Prostate gland (tissue), 2 donors: ENCODE data around the gene DENND4B. TPM values are rescaled to one million over a fixed set of nuclear protein-coding genes. Genes with fewer than 3 reads are reported as not detected.

Source experiments
- DNase-seq: peaks from one replicate; pipeline ENCODE4 v3.0.0-alpha.2; 2019; ENCODE audit warnings: low spot score
- H3K27ac ChIP-seq, 2 donors: fragments of 200-600 bp; sonication (generic); 2 replicates each; pipeline ENCODE4 v1.5.1; 2017 to 2019
- H3K27me3 ChIP-seq: fragments of 200-600 bp; sonication (generic); replicated peaks from 2 replicates; pipeline ENCODE4 v1.5.1; 2019; ENCODE audit not compliant: insufficient read depth
- H3K36me3 ChIP-seq, 2 donors: fragments of 200-600 bp; sonication (generic); 1 replicate in 1 of 2; 2 replicates in 1 of 2; pipeline versions ENCODE4 v1.5.1 to v1.8.1; 2017 to 2019
- H3K4me1 ChIP-seq: fragments of 200-600 bp; sonication (generic); replicated peaks from 2 replicates; pipeline ENCODE4 v1.5.1; 2019
- H3K4me3 ChIP-seq, 2 donors: fragments of 200-600 bp; sonication (generic); 2 replicates each; pipeline ENCODE4 v1.5.1; 2017 to 2019
- H3K9me3 ChIP-seq: fragments of 200-600 bp; sonication (generic); 2 replicates; pipeline ENCODE4 v1.5.1; 2017
- CTCF ChIP-seq, 4 experiments: fragments of 200-600 bp in 2 of 4; fragments of 450-650 bp in 2 of 4; sonication (generic) in 2 of 4; IDR thresholded peaks; 1 replicate in 3 of 4; 2 replicates in 1 of 4; pipeline ENCODE4 v1.5.1; 2016 to 2019; ENCODE audit warnings: antibody characterized with exemption in 4 of 4, mild to moderate bottlenecking in 2 of 4, moderate library complexity in 2 of 4
- POLR2A ChIP-seq: fragments of 450-650 bp; IDR thresholded peaks from one replicate; pipeline ENCODE4 v1.6.1; 2016; ENCODE audit warnings: antibody characterized with exemption, mild to moderate bottlenecking
- POLR2AphosphoS5 ChIP-seq: sonication (generic); formaldehyde crosslinking; IDR thresholded peaks from one replicate; pipeline ENCODE4 v1.6.1; 2017; ENCODE audit warnings: antibody characterized with exemption
- WGBS: methylation state at CpG from one replicate; pipeline ENCODE4 v1.1.5; 2018; 5-methylcytosine and 5-hydroxymethylcytosine counted together
- intact Hi-C: fragments of 100-400 bp; cut with DNase I; formaldehyde crosslinking; loops from one replicate; pipeline ENCODE4 v1.14.2; 2022
- total RNA-seq, 2 donors: library from RNA; depleted of rRNA; stranded (reverse); fragments of >200 nt; gene quantifications; one replicate each; pipeline ENCODE4 v1.1.0, GENCODE V29; 2016

DENND4B gene
- total RNA-seq, 2 donors from 2014 or later: 18.1 to 28.3 TPM

GRCh38 chr1:153922076-153922971 lies 24.2 kb downstream of the DENND4B start:
- intact Hi-C loops: loop anchor here (2.0 kb wide), 1 partner anchor 132 kb away; no protein-coding TSS in a partner anchor
- Histone ChIP-seq H3K4me1 (peaks cover 16% of the 10 kb centered on the region), H3K27me3 (no peaks in the 10 kb centered on the region), H3K9me3 (no peaks in the 10 kb centered on the region), H3K4me3 (peak overlapping the region; percentile 71 to 91), H3K27ac (peak overlapping the region; percentile 88 to 95), H3K36me3 (no peaks in the 10 kb centered on the region)
- 1% methylated on average over 47 of the region's 86 CpGs for WGBS
- DNase-seq: peak; percentile 22
- no peak for TF ChIP-seq POLR2AphosphoS5
- TF ChIP-seq CTCF (IDR thresholded peaks at IDR 0.05): peak in 1 of 4 experiments; percentile 9

DNA sequence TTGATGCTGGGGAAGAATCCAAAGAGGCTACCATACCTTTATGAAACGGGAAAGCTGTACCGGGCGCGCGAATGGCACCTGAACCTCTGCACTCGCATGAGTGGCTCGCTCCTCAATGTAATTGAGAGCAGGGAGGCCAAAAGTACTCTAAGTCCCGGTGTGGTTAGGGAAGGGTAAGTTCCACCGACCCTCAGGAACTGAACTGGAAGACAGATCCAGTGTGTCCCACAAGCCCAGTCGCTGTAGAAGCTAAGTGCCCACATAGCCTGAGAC lies 24.8 kb downstream of the DENND4B start:
- peak; percentile 15 for DNase-seq
- WGBS: 3% methylated on average over 10 of the region's 10 CpGs
- Histone ChIP-seq H3K36me3 (no peaks in the 10 kb centered on the region), H3K9me3 (no peaks in the 10 kb centered on the region), H3K4me3 (peak overlapping the region; percentile 71 to 91), H3K27me3 (no peaks in the 10 kb centered on the region), H3K27ac (peak overlapping the region; percentile 88 to 95), H3K4me1 (peaks cover 16% of the 10 kb centered on the region)
- intact Hi-C loops: loop anchor here (2.0 kb wide), 1 partner anchor 131 kb away; no protein-coding TSS in a partner anchor
- no peak for TF ChIP-seq CTCF (IDR thresholded peaks at IDR 0.05)

- intact Hi-C loops: no loop called here
- no peak for DNase-seq
- H3K36me3 ChIP-seq: no peaks in the 10 kb centered on the region
- TF ChIP-seq POLR2A (no peak), CTCF (IDR thresholded peaks at IDR 0.05) (no peak)
- WGBS: 18% methylated on average over 3 of the region's 3 CpGs
- H3K4me1 ChIP-seq: peaks cover 16% of the 10 kb centered on the region
- peak overlapping the region in 1 of 2 donors; percentile 95 for H3K27ac ChIP-seq
- peak overlapping the region; percentile 71 to 91 for H3K4me3 ChIP-seq
- H3K9me3 ChIP-seq: no peaks in the 10 kb centered on the region
- H3K27me3 ChIP-seq: no peaks in the 10 kb centered on the region
Observed at GRCh38 chr1:153921080-153921802, 25.3 kb downstream of the DENND4B start.

GRCh38 chr1:153919876-153920852 lies 26.4 kb downstream of the DENND4B start:
- peaks cover 16% of the 10 kb centered on the region for H3K4me1 ChIP-seq
- no peak overlapping the region for H3K27ac ChIP-seq
- H3K9me3 ChIP-seq: no peaks in the 10 kb centered on the region

More at GRCh38 chr1:153919876-153920852, 26.4 kb downstream of the DENND4B start:
- no peaks in the 10 kb centered on the region for H3K27me3 ChIP-seq
- 37% methylated on average over 4 of the region's 4 CpGs for WGBS
- no peak for DNase-seq
- H3K36me3 ChIP-seq: no peaks in the 10 kb centered on the region
- TF ChIP-seq POLR2A: no peak
- peak; percentile 27 for TF ChIP-seq POLR2AphosphoS5
- peak in 2 of 4 experiments; percentile 31 to 39 for TF ChIP-seq CTCF (IDR thresholded peaks at IDR 0.05)
- intact Hi-C loops: no loop called here
- no peak overlapping the region for H3K4me3 ChIP-seq
